Hematopoietic multipotent progenitor cell treated with erythropoietin and hydrocortisone succinate and interleukin-3 and kit ligand, for 6 days (in vitro differentiated cells): Measurements from ENCODE around the gene CYP2W1.
"Not testable (repeated sequence)": the region's sequence is repeated elsewhere in the genome, so short reads cannot be mapped to it uniquely, and the experiment has no call there.

Experiments used
- DNase-seq: peaks from one replicate; pipeline ENCODE4 v3.0.0-alpha.2; 2015

The CYP2W1 gene

GRCh38 chr7:1029637-1030443 lies 46.9 kb downstream of the CYP2W1 start:
- no peak for DNase-seq

DNA sequence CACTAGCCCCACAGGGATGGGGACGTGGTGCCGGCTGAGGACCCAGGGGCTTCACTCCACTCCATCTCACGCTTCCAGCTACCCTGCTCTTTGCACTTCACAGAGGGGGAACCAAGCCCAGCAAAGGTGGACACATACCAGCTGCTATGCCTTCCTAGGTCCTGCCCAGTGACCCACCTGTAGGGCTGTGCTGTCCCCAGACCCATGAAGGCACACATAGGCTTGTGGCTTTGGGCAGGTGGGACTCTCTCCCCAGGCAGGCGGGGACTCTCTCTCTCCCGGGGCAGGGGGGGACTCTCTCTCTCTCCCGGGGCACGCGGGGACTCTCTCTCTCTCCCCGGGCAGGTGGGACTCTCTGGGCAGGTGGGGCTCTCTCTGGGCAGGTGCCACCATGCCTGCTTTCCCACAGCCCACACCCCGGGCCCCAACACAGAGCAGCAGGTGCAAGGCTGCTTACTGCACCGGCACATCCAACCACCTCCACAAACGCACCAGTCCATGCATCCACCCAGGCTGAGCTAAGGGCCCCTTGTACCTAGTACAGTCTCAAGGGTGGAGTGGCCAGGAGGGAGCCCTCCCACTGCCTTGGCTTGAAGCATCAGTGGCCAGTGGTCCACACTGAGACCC lies 47.6 kb downstream of the CYP2W1 start:
- no peak for DNase-seq

DNA sequence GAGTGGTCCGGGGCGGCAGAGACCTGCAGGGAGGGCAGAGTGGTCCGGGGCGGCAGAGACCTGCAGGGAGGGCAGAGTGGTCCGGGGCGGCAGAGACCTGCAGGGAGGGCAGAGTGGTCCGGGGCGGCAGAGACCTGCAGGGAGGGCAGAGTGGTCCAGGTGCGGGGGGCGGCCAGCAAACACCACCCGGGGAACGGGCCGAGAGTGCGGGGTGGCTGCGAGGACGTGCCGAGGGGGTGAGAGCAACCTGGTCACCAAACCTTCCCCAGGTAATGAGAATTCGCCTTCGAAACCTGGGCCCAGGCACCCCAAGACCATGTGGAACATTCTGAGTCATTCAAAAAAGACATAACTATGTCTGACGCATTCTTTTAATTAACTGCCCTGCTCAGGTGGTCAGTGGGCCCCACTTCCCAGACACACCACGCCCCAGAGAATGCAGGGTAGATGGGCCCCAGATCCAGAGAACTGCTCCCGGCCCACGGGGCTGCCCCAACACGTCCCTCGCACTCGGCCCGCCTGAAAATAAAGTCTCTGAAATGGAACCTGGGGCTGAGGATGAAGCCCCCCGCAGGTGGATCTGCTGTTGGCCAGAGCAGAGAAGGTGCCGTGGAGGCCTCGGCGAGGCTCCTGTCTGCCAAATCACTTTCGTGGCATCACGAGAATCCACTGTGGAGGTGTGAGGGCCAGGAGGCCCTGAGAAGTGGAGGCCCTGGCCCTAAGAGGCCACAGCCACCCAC lies 48.9 kb downstream of the CYP2W1 start:
- no peak for DNase-seq

DNA sequence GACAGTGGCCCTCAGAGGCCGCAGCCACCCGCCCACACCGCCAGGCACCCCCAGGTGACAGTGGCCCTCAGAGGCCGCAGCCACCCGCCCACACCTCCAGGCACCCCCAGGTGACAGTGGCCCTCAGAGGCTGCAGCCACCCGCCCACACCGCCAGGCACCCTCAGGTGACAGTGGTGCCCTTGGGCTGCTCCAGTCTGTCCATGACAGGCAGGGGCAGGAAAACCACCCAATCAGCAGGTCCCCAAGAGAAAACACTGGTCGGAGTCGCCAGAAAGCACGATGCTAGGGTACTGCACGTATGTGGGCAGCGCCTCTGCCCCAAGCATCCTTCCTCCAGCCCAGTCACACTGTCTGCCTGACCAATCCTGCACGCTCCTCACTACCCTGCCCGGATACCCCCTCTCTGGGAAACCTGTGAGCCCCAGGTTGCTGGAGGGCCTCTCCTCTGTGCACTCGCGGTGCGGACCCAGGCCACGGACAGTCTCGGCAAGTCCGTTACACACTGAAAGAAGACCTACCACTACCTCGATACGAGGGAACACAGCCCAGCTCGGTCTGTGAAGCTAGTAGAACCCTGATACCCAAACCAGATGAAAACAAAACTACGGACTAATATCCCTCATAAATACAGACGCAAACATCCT lies 49.7 kb downstream of the CYP2W1 start:
- no peak for DNase-seq

- DNase-seq = no peak
These were observed 50.7 kb downstream of the CYP2W1 start for GRCh38 chr7:1033546-1034145.

DNA sequence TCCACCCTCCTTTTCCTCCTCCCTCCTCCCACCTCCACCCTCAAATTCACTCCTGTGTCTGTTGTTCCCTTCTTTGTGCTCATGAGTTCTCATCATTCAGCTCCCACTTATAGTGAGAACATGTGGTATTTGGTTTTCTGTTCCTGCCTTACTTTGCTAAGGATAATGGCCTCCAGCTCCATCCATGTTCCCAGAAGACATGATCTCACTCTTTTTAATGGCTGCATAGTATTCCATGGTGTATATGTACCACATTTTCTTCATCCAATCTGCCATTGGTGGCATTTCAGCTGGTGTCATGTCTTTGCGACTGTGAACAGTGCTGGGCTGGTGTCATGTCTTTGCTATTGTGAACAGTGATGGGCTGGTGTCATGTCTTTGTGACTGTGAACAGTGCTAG lies 51.8 kb downstream of the CYP2W1 start:
- not testable (repeated sequence) for DNase-seq

- DNase-seq = not testable (repeated sequence)
These were observed 53.4 kb downstream of the CYP2W1 start for GRCh38 chr7:1036164-1036928.
